GM19463 (cell line): ENCODE results near the gene TBCK.

Experiments used
- ATAC-seq: cut with Tn5 transposase; IDR thresholded peaks from one replicate; pipeline ENCODE4 v1.9.1; 2021; ENCODE audit warnings: mild to moderate bottlenecking, moderate library complexity; ENCODE audit not compliant: unreplicated experiment

Gene TBCK

DNA sequence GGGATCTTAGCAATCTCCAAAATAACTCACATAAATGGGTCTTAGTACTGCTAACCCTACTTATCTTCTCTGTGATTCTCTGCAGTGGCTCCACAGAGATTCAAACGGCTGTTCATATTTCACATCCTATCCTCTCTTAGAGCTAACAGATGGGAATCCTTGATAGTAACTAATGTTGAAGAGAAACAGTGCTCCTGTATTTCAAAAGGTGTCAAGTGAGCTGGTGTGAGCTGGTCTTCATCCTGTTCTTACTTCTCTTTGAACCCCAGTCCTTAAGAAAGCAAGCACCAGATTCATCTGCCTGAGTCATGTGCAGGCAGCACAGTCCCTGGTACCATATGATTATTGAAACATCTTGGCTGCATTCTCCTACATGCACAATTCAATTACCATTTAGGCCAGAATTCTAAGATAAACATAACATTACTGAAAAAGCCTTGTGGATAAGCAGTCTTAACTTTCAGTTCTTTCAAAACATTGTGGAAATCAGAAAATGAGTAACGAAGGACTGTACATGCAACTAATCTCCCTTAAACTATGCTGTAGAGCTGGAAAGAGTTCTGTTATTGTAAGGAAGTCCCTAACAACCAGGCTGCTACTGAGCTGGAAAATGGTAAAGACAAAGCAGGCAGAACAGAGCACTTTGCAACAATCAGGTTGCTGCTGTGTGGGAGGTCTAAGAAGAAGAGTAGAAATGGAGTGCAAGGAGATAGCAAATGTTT lies 267.6 kb downstream of the TBCK start:
- ATAC-seq = no peak

- no peak for ATAC-seq
Observed at GRCh38 chr4:106046083-106046482, 269.9 kb downstream of the TBCK start.

DNA sequence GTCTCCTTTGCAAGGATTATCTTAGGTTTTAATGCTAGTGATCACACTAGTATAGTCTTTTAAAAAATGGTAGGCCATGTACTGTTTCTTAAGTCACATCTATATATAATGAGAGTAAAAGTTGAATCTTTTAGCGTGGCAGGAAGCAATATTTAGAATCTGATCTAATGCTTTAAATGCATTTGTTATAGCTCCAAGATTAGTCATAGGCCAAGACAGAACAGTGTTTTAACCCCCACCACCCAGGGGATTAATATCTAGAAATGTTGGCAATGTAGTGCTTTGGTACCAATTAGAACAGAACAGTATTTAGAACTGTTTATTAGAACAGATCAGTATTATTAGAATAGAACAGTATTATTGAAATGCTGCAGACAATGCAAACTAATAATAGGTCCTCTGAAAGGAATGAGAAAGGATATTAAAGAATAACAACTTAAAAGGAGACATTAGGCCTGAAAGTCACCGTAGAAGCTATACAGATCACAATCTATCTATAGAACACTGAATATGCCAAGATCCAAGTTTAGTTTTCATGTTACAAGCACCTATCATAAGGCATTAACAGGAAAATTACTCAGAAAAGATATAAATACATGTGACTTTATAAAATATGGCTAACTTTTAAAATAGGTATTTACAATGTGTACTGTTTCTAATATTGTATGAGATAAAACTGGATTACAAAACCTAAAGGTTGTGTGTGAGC lies 274.6 kb downstream of the TBCK start:
- ATAC-seq = no peak

DNA sequence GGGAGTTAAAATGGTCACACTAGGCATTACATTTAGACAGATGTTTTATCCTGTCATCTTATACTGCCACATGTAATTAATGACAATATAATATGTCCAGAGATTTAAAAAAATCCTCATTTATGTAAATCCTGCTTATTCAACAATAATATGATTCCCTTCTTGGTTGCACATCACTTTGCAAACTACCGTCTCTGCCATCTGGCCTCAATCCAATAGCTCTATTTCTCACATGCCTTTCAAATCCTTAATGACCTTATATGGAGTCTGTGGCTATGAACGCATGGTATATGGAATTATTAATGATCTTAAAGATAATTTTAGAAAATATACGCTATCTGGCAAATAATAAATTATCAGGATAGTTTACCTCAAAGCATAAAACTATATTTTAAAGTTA lies 276.2 kb downstream of the TBCK start:
- ATAC-seq = no peak

- ATAC-seq = no peak
Observed at GRCh38 chr4:106038908-106039307, 277.1 kb downstream of the TBCK start.

GRCh38 chr4:106038012-106038411 lies 278.0 kb downstream of the TBCK start:
- no peak for ATAC-seq

GRCh38 chr4:106036848-106037247 lies 279.2 kb downstream of the TBCK start:
- no peak for ATAC-seq

DNA sequence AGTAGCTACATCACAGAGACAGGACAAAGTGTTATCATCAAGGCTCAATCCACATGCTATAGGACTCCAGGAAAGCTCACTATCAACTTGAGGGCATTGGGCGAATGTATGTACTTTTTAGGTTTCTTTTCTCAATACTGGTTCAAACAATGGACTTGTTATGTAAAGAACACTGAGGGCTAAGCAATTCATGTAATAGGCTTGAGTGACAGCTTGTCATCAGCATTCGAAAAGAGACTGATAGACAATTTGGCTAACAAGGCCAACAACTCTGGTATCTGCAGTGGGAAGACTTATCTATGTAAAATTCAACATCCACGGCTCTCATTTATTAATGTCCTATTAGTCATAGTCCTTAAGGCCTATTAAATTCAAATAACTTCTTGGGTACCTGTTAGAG lies 279.7 kb downstream of the TBCK start:
- no peak for ATAC-seq

- no peak for ATAC-seq
Observed at GRCh38 chr4:106035204-106035603, 280.8 kb downstream of the TBCK start.

DNA sequence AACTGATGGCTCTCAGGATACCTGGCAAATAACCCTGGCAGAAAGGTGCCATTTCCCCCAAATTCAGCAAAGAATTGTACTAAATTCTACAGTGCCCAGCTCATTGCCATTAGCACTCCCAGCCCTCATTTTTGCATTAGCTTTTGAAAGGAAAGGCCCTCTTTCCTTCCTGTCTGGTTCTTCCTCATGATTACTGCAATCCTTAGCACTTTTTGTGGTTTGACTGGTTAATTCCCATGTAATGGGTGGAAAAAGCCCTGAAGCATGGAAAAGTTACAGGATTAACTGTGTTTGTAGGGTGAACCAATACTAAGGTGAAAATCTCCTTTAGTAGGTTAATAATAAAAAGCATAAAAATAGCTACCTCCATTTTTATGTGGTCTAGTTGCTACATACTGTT lies 281.3 kb downstream of the TBCK start:
- no peak for ATAC-seq

GRCh38 chr4:106034220-106034619 lies 281.8 kb downstream of the TBCK start:
- no peak for ATAC-seq

DNA sequence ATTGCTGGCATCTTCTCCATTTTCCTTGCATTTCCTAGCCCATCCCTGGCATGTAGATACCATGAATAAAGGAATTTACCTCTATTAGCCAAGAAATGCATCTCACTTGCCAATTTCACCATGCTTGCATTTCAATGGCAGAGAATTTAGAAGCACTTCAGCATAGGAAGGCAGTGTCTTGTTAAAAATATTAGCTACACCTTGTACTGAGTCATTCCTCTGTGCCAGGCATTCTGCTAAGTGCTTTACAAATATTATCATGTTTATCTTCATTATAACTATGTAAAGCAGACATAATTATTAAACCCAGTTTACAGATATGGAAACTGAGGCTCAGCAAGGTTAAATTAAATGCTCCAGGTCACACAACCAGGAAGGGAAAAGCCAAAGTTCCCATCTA lies 282.5 kb downstream of the TBCK start:
- no peak for ATAC-seq

- ATAC-seq = no peak
Observed at GRCh38 chr4:106032851-106033286, 283.1 kb downstream of the TBCK start.

GRCh38 chr4:106022454-106022853 lies 293.6 kb downstream of the TBCK start:
- ATAC-seq = no peak

DNA sequence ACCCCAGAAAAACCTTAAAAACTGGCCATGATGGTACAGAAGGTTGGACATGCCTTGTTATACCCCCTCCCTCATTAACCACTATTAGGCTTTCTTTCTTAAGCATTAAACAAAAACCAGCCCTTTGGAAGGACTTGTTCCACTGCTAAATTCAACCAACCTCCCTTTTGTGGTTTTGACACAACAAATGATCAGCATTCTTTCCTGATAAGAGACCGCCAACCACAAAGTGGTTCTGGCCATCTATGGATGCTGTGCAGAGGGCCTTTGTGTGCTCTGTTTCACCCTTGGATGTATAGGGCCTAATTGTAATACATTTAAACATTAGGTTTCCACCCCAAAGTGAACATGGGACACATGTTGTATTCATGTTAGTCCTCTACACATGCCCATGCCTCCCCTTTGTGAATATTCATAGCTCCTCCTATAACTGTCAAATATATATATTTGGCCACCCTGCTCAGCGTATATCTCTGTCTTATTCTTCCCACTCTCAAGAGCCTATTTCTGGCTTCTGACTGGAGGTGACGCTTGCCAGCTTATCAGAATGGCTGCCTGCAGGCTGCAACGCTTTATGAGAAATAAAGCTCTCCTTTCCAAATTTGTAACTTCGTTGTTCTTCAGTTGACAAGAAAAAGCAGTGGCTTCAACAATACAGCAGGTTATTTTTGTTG lies 294.1 kb downstream of the TBCK start:
- ATAC-seq = no peak

DNA sequence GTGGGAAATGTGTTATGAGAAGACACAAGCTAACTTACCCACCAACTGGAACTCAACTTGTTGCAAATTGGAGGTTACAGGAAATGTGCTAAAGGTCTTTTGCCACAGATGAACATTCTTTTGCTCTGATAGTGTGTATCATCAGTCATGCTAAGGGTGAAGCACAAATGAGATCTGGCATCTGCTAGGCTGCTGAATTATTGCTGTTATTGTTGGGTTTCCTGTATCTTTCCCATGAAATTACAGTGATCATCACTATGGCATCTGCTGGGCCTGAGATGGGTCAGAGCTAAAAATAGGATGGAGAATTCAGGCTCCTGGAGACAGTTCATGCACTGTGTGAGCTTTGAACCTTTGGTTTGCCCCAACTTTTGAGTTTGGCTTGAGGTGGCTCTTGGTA lies 296.2 kb downstream of the TBCK start:
- ATAC-seq = no peak

GRCh38 chr4:106017975-106018374 lies 298.0 kb downstream of the TBCK start:
- no peak for ATAC-seq

DNA sequence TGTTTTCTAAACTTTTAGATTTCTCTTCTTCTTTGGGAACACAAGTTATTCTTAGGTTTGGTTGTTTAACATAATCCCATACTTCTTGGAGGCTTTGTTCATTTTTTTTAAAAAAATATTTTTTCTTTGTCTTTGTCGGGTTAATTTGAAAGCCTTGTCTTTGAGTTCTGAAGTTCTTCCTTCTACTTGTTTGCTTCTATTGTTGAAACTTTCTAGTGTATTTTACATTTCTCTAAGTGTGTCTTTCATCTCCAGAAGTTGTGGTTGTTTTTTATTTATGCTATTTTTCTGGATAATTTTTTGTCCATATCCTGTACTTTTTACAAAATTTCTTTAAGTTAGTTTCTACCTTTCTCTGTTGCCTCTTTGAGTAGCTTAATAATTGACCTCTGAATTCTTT lies 304.6 kb downstream of the TBCK start:
- ATAC-seq = no peak

GRCh38 chr4:106010761-106011160 lies 305.2 kb downstream of the TBCK start:
- no peak for ATAC-seq

DNA sequence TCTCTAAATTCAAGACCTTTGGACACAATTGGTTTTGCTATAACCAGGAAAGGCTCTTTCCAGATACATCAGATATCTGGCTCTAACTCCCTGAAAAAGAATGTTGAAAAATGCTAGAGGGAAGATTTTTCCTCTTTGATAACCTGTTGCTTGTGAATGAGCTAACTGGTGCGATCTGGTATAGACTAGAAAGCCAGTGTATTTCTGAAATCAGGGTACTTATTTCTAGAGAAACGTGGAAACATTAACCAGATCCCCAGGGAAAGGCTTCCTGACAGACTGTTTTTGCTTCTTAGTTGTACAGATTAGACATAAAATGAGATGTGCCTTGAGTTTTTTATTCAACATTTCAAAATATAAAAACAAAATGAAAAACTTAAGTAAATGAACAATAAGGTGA lies 313.0 kb downstream of the TBCK start:
- no peak for ATAC-seq

GRCh38 chr4:105998171-105999063 lies 317.6 kb downstream of the TBCK start:
- no peak for ATAC-seq
